Prostate gland (tissue), 2 donors: ENCODE data around the gene CS. TPM values are rescaled to one million over a fixed set of nuclear protein-coding genes. Genes with fewer than 3 reads are reported as not detected.

Experiments
- DNase-seq: peaks from one replicate; pipeline ENCODE4 v3.0.0-alpha.2; 2019; ENCODE audit warnings: low spot score
- H3K27ac ChIP-seq, 2 donors: fragments of 200-600 bp; sonication (generic); 2 replicates each; pipeline ENCODE4 v1.5.1; 2017 to 2019
- H3K27me3 ChIP-seq: fragments of 200-600 bp; sonication (generic); replicated peaks from 2 replicates; pipeline ENCODE4 v1.5.1; 2019; ENCODE audit not compliant: insufficient read depth
- H3K36me3 ChIP-seq, 2 donors: fragments of 200-600 bp; sonication (generic); 1 replicate in 1 of 2; 2 replicates in 1 of 2; pipeline versions ENCODE4 v1.5.1 to v1.8.1; 2017 to 2019
- H3K4me1 ChIP-seq: fragments of 200-600 bp; sonication (generic); replicated peaks from 2 replicates; pipeline ENCODE4 v1.5.1; 2019
- H3K4me3 ChIP-seq, 2 donors: fragments of 200-600 bp; sonication (generic); 2 replicates each; pipeline ENCODE4 v1.5.1; 2017 to 2019
- H3K9me3 ChIP-seq: fragments of 200-600 bp; sonication (generic); 2 replicates; pipeline ENCODE4 v1.5.1; 2017
- POLR2A ChIP-seq: fragments of 450-650 bp; IDR thresholded peaks from one replicate; pipeline ENCODE4 v1.6.1; 2016; ENCODE audit warnings: antibody characterized with exemption, mild to moderate bottlenecking
- POLR2AphosphoS5 ChIP-seq: sonication (generic); formaldehyde crosslinking; IDR thresholded peaks from one replicate; pipeline ENCODE4 v1.6.1; 2017; ENCODE audit warnings: antibody characterized with exemption
- WGBS: methylation state at CpG from one replicate; pipeline ENCODE4 v1.1.5; 2018; 5-methylcytosine and 5-hydroxymethylcytosine counted together
- intact Hi-C: fragments of 100-400 bp; cut with DNase I; formaldehyde crosslinking; loops from one replicate; pipeline ENCODE4 v1.14.2; 2022
- total RNA-seq, 2 donors: library from RNA; depleted of rRNA; stranded (reverse); fragments of >200 nt; gene quantifications; one replicate each; pipeline ENCODE4 v1.1.0, GENCODE V29; 2016
- TF ChIP-seq, protein P1 (sequence below), 4 experiments: fragments of 200-600 bp in 2 of 4; fragments of 450-650 bp in 2 of 4; sonication (generic) in 2 of 4; IDR thresholded peaks; 1 replicate in 3 of 4; 2 replicates in 1 of 4; pipeline ENCODE4 v1.5.1; 2016 to 2019; ENCODE audit warnings: antibody characterized with exemption in 4 of 4, mild to moderate bottlenecking in 2 of 4, moderate library complexity in 2 of 4

CS gene
- total RNA-seq, 2 donors from 2014 or later: 106 to 110 TPM

DNA sequence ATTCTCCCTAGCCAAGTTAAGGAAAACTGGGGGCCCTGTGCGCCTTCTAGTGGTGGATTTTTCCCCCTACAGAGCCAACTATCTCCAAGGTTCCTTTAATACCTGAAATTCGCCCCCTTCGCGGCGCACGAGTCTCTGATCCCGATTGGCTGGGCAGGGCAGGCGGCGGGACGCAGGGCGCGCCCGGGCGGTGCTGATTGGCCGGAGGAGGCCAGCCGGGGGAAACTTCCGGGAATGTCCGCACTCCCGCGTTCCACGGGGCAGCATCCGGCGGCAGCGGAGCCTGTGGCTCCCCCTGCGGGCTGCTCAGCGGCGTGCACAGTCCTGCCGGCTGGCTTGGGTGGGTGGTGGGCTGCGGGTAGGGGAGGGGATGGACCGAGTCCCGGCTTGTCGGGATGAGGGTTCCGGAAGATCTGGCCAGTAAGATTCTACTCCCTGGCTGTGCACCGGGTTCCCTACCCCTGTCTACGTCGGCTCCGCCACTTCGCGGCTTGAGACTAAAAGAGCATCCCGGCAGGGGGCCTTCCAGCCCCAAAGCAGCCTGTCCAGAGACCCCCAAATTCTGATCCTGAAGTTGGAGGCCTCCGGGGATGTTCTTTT lies 75.9 kb downstream of the CS start, which contains the start of gene NABP2:
TSS of gene NABP2 (plus strand) at position 241 of the 600 bp plus-strand sequence. CDS start 515 bp downstream, outside the sequence.
- H3K9me3 ChIP-seq: no peaks in the 10 kb centered on the region
- no peaks in the 10 kb centered on the region for H3K27me3 ChIP-seq
- under 1% methylated on average over 41 of the region's 41 CpGs for WGBS
- H3K4me3 ChIP-seq: peak within 1 kb of the TSS; percentile 46 to 47
- H3K27ac ChIP-seq: peak within 1 kb of the TSS; percentile 75 to 99
- H3K4me1 ChIP-seq: no peaks in the 10 kb centered on the region
- DNase-seq: peak; percentile 98
- TF ChIP-seq POLR2A: peak; percentile 42
- TF ChIP-seq, protein P1, sequence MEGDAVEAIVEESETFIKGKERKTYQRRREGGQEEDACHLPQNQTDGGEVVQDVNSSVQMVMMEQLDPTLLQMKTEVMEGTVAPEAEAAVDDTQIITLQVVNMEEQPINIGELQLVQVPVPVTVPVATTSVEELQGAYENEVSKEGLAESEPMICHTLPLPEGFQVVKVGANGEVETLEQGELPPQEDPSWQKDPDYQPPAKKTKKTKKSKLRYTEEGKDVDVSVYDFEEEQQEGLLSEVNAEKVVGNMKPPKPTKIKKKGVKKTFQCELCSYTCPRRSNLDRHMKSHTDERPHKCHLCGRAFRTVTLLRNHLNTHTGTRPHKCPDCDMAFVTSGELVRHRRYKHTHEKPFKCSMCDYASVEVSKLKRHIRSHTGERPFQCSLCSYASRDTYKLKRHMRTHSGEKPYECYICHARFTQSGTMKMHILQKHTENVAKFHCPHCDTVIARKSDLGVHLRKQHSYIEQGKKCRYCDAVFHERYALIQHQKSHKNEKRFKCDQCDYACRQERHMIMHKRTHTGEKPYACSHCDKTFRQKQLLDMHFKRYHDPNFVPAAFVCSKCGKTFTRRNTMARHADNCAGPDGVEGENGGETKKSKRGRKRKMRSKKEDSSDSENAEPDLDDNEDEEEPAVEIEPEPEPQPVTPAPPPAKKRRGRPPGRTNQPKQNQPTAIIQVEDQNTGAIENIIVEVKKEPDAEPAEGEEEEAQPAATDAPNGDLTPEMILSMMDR (IDR thresholded peaks at IDR 0.05): peak; percentile 82 to 99 (median 96)
- peak; percentile 97 for TF ChIP-seq POLR2AphosphoS5
- no peaks in the 10 kb centered on the region for H3K36me3 ChIP-seq
- intact Hi-C loops: loop anchor here (2.0 kb wide), 2 partner anchors 31 to 105 kb away; partner anchors contain the start of gene ZC3H10

DNA sequence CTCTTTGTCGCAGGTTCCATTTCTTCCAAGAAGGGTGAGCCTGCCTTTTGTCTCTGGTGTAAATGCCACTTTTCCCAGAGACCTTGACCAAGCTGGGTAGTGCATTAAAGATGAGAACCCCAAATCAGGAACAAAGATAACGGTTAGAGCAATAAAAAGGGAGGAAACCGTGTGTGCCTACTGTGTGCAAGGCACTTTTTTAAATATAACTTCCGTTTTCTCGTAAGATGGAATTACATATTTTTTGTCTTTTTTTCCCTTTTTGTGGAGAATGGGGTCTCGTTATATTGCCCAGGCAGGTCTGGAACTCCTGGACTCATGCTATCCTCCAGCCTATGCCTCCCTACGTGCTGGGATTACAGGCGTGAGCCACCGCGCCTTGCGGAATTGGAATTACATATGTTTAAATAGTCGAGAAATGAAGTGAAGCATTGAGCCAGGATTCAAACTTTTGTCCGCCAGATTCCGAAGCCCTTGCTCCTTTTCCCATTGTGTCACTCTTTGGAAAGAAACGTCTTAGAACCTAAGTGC lies 76.5 kb downstream of the CS start:
- peak overlapping the region in 1 of 2 donors; percentile 47 for H3K4me3 ChIP-seq
- WGBS: 30% methylated on average over 15 of the region's 15 CpGs
- TF ChIP-seq POLR2A (no peak), POLR2AphosphoS5 (no peak)
- TF ChIP-seq, protein P1 (IDR thresholded peaks at IDR 0.05): no peak

DNA sequence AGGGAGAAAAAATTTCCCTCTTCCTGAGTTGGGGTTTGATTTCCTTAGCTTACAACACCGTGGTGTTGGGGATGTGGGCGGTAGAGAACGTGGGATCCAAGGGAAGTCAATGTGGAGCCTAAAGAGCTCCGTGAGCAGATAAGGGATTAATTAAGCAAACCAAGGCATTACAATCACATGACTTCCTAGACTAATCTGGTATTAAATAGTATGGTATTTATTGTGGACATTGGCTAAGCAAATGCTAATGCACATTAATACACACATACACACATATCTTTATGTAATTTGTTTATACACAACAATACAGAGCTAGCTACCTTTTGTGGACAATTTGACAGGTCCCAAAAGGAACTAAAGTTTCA lies 77.6 kb downstream of the CS start:
- Histone ChIP-seq H3K4me3 (peak overlapping the region; percentile 74 to 93), H3K27me3 (no peaks in the 10 kb centered on the region), H3K36me3 (no peaks in the 10 kb centered on the region), H3K9me3 (no peaks in the 10 kb centered on the region), H3K4me1 (no peaks in the 10 kb centered on the region), H3K27ac (peak overlapping the region; percentile 99)
- no peak for TF ChIP-seq POLR2AphosphoS5
- TF ChIP-seq, protein P1 (IDR thresholded peaks at IDR 0.05): no peak
- TF ChIP-seq POLR2A: no peak
- WGBS: 17% methylated on average over 4 of the region's 4 CpGs
- intact Hi-C loops: no loop called here
- no peak for DNase-seq

More for the DNA sequence above, 76.5 kb downstream of the CS start:
- H3K9me3 ChIP-seq: no peaks in the 10 kb centered on the region
- H3K4me1 ChIP-seq: no peaks in the 10 kb centered on the region
- no peaks in the 10 kb centered on the region for H3K27me3 ChIP-seq
- H3K27ac ChIP-seq: peak overlapping the region; percentile 75 to 99
- DNase-seq: no peak
- intact Hi-C loops: loop anchor here (2.0 kb wide), 2 partner anchors 31 to 105 kb away; partner anchors contain the start of gene ZC3H10
- no peaks in the 10 kb centered on the region for H3K36me3 ChIP-seq

DNA sequence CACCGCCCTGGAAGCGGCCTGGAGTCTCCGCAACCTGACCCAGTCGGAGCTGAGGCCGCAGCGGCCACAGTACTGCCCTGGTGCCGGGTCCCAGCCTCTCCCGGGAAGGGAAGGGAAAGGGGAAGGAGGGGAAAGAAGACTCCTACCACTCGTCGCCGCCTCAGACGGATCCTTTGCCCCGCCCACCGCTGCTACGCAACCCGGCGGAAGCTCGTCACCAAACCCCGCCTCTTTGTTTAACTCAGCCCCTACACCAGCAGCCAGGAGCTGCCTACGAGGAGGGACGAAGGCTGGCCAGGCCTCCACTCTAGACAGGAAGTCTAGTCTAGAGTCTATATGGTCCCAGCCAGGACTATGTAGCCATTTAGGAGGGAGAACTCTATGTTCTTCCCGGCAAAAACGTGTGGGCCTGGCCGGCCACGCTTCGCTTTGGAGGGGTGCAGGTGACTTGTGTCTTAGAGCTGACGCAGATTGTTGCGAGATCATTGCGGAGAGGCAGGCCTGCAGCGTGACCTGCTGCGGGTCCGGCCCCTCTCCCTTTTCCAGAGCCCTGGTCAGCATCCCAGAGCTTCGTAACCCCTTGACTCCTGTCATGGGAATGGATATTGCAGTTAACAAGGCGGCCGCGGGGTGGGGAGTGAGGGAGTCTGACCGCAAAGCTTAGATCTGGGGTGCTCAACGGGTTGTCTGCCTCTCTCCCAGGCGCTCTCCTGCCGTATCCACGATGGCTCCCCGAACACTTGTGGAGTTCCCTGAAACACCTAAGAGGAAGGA lies 78.2 kb downstream of the CS start, which contains the start of gene RNF41:
TSS of gene RNF41 (minus strand) at position 166 of the 774 bp plus-strand sequence. CDS start 7,875 bp downstream, outside the sequence.
- TF ChIP-seq POLR2AphosphoS5 (peak; percentile 100), POLR2A (peak; percentile 99)
- TF ChIP-seq, protein P1 (IDR thresholded peaks at IDR 0.05): peak in 2 of 4 experiments; percentile 27 to 42
- intact Hi-C loops: no loop called here
- Histone ChIP-seq H3K4me3 (peak within 1 kb of the TSS; percentile 74 to 93), H3K27me3 (no peaks in the 10 kb centered on the region), H3K4me1 (no peaks in the 10 kb centered on the region), H3K9me3 (no peaks in the 10 kb centered on the region), H3K36me3 (no peaks in the 10 kb centered on the region), H3K27ac (peak within 1 kb of the TSS; percentile 99)
- peak; percentile 98 for DNase-seq
- 1% methylated on average over 42 of the region's 42 CpGs for WGBS

Other genes starting within 250 kb of the CS start
- 100 to 1,000 TPM in 1 of 2 donors, 10 to 100 TPM in 1; 77.3 to 117 TPM for gene ERBB3, start 220.2 kb downstream of the CS start, total RNA-seq
- gene PA2G4, start 195.8 kb downstream of the CS start, total RNA-seq: 10 to 100 TPM; 75.0 to 93.3 TPM
- gene RPL41, start 183.7 kb downstream of the CS start, total RNA-seq: 1,000 to 10,000 TPM; 2,549 to 4,385 TPM
- 1 to 10 TPM; 4.6 to 9.1 TPM for gene ZC3H10, start 182.1 kb downstream of the CS start, total RNA-seq
- 100 to 1,000 TPM in 1 of 2 donors, 10 to 100 TPM in 1; 66.8 to 167 TPM for gene ESYT1, start 172.1 kb downstream of the CS start, total RNA-seq
- gene MYL6B, start 147.7 kb downstream of the CS start, total RNA-seq: 100 to 1,000 TPM in 1 of 2 donors, 10 to 100 TPM in 1; 66.4 to 203 TPM
- 1,000 to 10,000 TPM; 1,587 to 1,792 TPM for gene MYL6, start 142.0 kb downstream of the CS start, total RNA-seq
- 100 to 1,000 TPM in 1 of 2 donors, 10 to 100 TPM in 1; 60.4 to 101 TPM for gene SMARCC2, start 110.8 kb downstream of the CS start, total RNA-seq
- 10 to 100 TPM; 74.4 to 90.4 TPM for gene RNF41, start 78.4 kb downstream of the CS start, total RNA-seq
- gene NABP2, start 76.0 kb downstream of the CS start, total RNA-seq: 10 to 100 TPM; 21.4 to 33.2 TPM
- not detected for gene SLC39A5, start 70.3 kb downstream of the CS start, total RNA-seq
- 10 to 100 TPM; 18.5 to 29.0 TPM for gene ANKRD52, start 41.9 kb downstream of the CS start, total RNA-seq
- 10 to 100 TPM; 15.9 to 17.6 TPM for gene COQ10A, start 33.4 kb downstream of the CS start, total RNA-seq
- 100 to 1,000 TPM in 1 of 2 donors, 10 to 100 TPM in 1; 97.7 to 101 TPM for gene CNPY2, start 15.7 kb upstream of the CS start, total RNA-seq
- 10 to 100 TPM; 31.8 to 60.8 TPM for gene PAN2, start 33.7 kb upstream of the CS start, total RNA-seq
- gene IL23A, start 38.6 kb upstream of the CS start, total RNA-seq: not detected
- 100 to 1,000 TPM in 1 of 2 donors, 10 to 100 TPM in 1; 99.8 to 128 TPM for gene STAT2, start 59.8 kb upstream of the CS start, total RNA-seq
- 1 to 10 TPM in 1 of 2 donors, under 1 TPM in 1; 0.62 to 1.1 TPM for gene APOF, start 62.5 kb upstream of the CS start, total RNA-seq
- gene TIMELESS, start 149.1 kb upstream of the CS start, total RNA-seq: 10 to 100 TPM in 1 of 2 donors, 1 to 10 TPM in 1; 8.0 to 12.3 TPM
- gene MIP, start 154.3 kb upstream of the CS start, total RNA-seq: not detected
- 1 to 10 TPM; 2.6 to 5.1 TPM for gene SPRYD4, start 168.2 kb upstream of the CS start, total RNA-seq
- 1 to 10 TPM; 4.1 to 6.6 TPM for gene GLS2, start 187.8 kb upstream of the CS start, total RNA-seq
- 100 to 1,000 TPM in 1 of 2 donors, 10 to 100 TPM in 1; 21.1 to 259 TPM for gene RBMS2, start 221.5 kb upstream of the CS start, total RNA-seq